Mammary epithelial cell (primary cell): ENCODE measurements around the gene RERGL.

ENCODE experiments used
- EZH2 ChIP-seq: IDR thresholded peaks from 2 replicates; pipeline ENCODE4 v1.6.1; 2012; ENCODE audit warnings: low read length, inconsistent platforms, borderline replicate concordance
- TF ChIP-seq, protein P1 (sequence below), 2 donors: IDR thresholded peaks in 1 of 2; conservative IDR thresholded peaks in 1 of 2; 2 replicates each; pipeline ENCODE4 v1.5.1; 2011 to 2012; ENCODE audit warnings: inconsistent platforms in 2 of 2, low read length in 2 of 2, mild to moderate bottlenecking in 2 of 2, control low read depth in 1 of 2, low read depth in 1 of 2; ENCODE audit not compliant: insufficient read depth in 1 of 2; ENCODE audit errors: extremely low read depth in 1 of 2

DNA sequence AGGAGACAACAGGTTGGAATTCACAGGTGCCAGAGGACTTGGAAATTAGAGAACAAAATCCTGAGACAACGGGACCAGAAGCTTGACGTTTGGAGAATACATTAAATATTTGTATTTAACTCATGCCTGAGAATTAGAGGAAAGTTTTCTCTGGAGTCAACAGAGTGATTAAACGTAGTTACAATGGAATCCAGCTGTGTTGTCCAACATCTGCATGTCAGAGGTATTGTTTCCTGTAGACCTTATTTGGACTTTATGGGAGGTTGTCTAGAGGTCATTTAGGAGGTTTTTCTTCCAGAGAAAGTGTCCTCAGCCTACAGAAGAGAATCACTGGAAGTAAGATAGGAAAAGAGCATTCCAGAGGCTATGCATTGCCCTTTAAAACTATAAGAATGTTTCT, 45.1 kb upstream of the RERGL start:
- no peak for TF ChIP-seq EZH2
- TF ChIP-seq, protein P1, sequence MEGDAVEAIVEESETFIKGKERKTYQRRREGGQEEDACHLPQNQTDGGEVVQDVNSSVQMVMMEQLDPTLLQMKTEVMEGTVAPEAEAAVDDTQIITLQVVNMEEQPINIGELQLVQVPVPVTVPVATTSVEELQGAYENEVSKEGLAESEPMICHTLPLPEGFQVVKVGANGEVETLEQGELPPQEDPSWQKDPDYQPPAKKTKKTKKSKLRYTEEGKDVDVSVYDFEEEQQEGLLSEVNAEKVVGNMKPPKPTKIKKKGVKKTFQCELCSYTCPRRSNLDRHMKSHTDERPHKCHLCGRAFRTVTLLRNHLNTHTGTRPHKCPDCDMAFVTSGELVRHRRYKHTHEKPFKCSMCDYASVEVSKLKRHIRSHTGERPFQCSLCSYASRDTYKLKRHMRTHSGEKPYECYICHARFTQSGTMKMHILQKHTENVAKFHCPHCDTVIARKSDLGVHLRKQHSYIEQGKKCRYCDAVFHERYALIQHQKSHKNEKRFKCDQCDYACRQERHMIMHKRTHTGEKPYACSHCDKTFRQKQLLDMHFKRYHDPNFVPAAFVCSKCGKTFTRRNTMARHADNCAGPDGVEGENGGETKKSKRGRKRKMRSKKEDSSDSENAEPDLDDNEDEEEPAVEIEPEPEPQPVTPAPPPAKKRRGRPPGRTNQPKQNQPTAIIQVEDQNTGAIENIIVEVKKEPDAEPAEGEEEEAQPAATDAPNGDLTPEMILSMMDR (conservative IDR thresholded peaks at IDR 0.05 in 1 of 2, IDR thresholded peaks at IDR 0.05 in 1 of 2; ENCODE audit: extremely low read depth in 1 of 2, insufficient read depth in 1 of 2, low read depth in 1 of 2, low read length in 2 of 2) = no peak
